PC-3 (cell line): ENCODE measurements around the gene DPM2. TPM values are rescaled to one million over a fixed set of nuclear protein-coding genes. Genes with fewer than 3 reads are reported as not detected.

Experiments used
- ATAC-seq: fragments of 200-7000 bp; cut with Tn5 transposase; 2 replicates; pipeline ENCODE4 v1.9.1; 2020; ENCODE audit warnings: mild to moderate bottlenecking, moderate library complexity
- BruUV-seq: library from RNA; stranded (reverse); fragments of 400-500 nt; replicated peaks from 2 replicates; lab custom pipeline; 2021; lab: Mats Ljungman, UMichigan
- CTCF ChIA-PET: fragments of 300-600 bp; sonication (Branson Sonifier 250); formaldehyde crosslinking; loops from one replicate; lab custom pipeline; 2022; ENCODE audit warnings: antibody characterized with exemption; lab: Charles Lee
- POLR2A ChIA-PET: fragments of 300-600 bp; sonication (Branson Sonifier 250); formaldehyde crosslinking; loops from one replicate; lab custom pipeline; 2022; ENCODE audit warnings: antibody characterized with exemption; ENCODE audit not compliant: unreplicated experiment; lab: Charles Lee
- DNase-seq: peaks from one replicate; pipeline ENCODE4 v3.0.0-alpha.2; 2015
- H2AFZ ChIP-seq: fragments of 300-600 bp; sonication (generic); 2 replicates; pipeline ENCODE4 v1.6.0; 2016; ENCODE audit warnings: antibody characterized with exemption, low read length
- H3F3A ChIP-seq: fragments of 300-600 bp; sonication (generic); one replicate; pipeline ENCODE4 v1.6.0; 2017; ENCODE audit warnings: antibody characterized with exemption, low read length, control low read depth, mild to moderate bottlenecking; ENCODE audit not compliant: unreplicated experiment
- H3K27ac ChIP-seq: fragments of 300-600 bp; sonication (generic); 2 replicates; pipeline ENCODE4 v1.5.1; 2016; ENCODE audit warnings: mild to moderate bottlenecking, low read length
- H3K27me3 ChIP-seq: fragments of 300-600 bp; sonication (generic); 2 replicates; pipeline ENCODE4 v1.6.1; 2016; ENCODE audit warnings: low read length, mixed read lengths
- H3K36me3 ChIP-seq: fragments of 300-600 bp; sonication (generic); 2 replicates; pipeline ENCODE4 v1.6.1; 2016; ENCODE audit warnings: low read depth, mixed run types, low read length, mixed read lengths
- H3K4me1 ChIP-seq: fragments of 300-600 bp; sonication (generic); 2 replicates; pipeline ENCODE4 v1.5.1; 2016; ENCODE audit warnings: low read length; ENCODE audit not compliant: insufficient read depth
- H3K4me2 ChIP-seq: fragments of 300-600 bp; sonication (generic); 2 replicates; pipeline ENCODE4 v1.6.0; 2016; ENCODE audit warnings: low read length
- H3K4me3 ChIP-seq: fragments of 300-600 bp; sonication (generic); 2 replicates; pipeline ENCODE4 v1.5.1; 2016; ENCODE audit warnings: mild to moderate bottlenecking, low read length, mixed read lengths
- H3K79me2 ChIP-seq: fragments of 300-600 bp; sonication (generic); 2 replicates; pipeline ENCODE4 v1.6.1; 2017; ENCODE audit warnings: low read length, mixed read lengths
- H3K9ac ChIP-seq: fragments of 300-600 bp; sonication (generic); 2 replicates; pipeline ENCODE4 v1.6.0; 2016; ENCODE audit warnings: mild to moderate bottlenecking, low read length
- H3K9me2 ChIP-seq: fragments of 300-600 bp; sonication (generic); replicated peaks from 2 replicates; pipeline ENCODE4 v1.6.1; 2016; ENCODE audit warnings: mixed run types, low read length, mixed read lengths
- H3K9me3 ChIP-seq: fragments of 300-600 bp; sonication (generic); 2 replicates; pipeline ENCODE4 v1.6.1; 2016; ENCODE audit warnings: low read length, mixed read lengths
- H4K20me1 ChIP-seq: fragments of 300-600 bp; sonication (generic); 2 replicates; pipeline ENCODE4 v1.6.1; 2016; ENCODE audit warnings: low read length, mixed read lengths
- EZH2 ChIP-seq: fragments of 300-600 bp; sonication (generic); IDR thresholded peaks from one replicate; pipeline ENCODE4 v1.6.1; 2017; ENCODE audit warnings: antibody characterized with exemption, mild to moderate bottlenecking, low read length; ENCODE audit not compliant: unreplicated experiment
- EZH2phosphoT487 ChIP-seq: fragments of 300-600 bp; sonication (generic); IDR thresholded peaks from 2 replicates; pipeline ENCODE4 v1.6.1; 2018; ENCODE audit warnings: mild to moderate bottlenecking, antibody characterized with exemption, low read length, borderline replicate concordance
- intact Hi-C: fragments of 100-400 bp; cut with micrococcal nuclease; formaldehyde crosslinking; loops from 2 replicates; pipeline ENCODE4 v1.9.0; 2023
- total RNA-seq: library from RNA; depleted of rRNA; stranded (reverse); fragments of >200 nt; gene quantifications from 2 replicates; pipeline ENCODE4 v1.2.3, GENCODE V29; 2014
- TF ChIP-seq, protein P1 (sequence below): fragments of 300-600 bp; sonication (generic); conservative IDR thresholded peaks from 2 replicates; pipeline ENCODE4 v1.5.1; 2017; ENCODE audit warnings: antibody characterized with exemption, low read depth, mild to moderate bottlenecking, low read length

DPM2 gene
- total RNA-seq, 1 experiment from 2014 or later = 33.0 TPM

GRCh38 chr9:127985011-127985410 lies 47.4 kb upstream of the DPM2 start:
- ATAC-seq (no peak), DNase-seq (no peak)
- peaks cover 3% of the 10 kb centered on the region for H3K79me2 ChIP-seq
- H3K27me3 ChIP-seq = no peaks in the 10 kb centered on the region
- no peaks in the 10 kb centered on the region for H3K9me2 ChIP-seq
- TF ChIP-seq EZH2 (no peak), EZH2phosphoT487 (no peak)
- TF ChIP-seq, protein P1, sequence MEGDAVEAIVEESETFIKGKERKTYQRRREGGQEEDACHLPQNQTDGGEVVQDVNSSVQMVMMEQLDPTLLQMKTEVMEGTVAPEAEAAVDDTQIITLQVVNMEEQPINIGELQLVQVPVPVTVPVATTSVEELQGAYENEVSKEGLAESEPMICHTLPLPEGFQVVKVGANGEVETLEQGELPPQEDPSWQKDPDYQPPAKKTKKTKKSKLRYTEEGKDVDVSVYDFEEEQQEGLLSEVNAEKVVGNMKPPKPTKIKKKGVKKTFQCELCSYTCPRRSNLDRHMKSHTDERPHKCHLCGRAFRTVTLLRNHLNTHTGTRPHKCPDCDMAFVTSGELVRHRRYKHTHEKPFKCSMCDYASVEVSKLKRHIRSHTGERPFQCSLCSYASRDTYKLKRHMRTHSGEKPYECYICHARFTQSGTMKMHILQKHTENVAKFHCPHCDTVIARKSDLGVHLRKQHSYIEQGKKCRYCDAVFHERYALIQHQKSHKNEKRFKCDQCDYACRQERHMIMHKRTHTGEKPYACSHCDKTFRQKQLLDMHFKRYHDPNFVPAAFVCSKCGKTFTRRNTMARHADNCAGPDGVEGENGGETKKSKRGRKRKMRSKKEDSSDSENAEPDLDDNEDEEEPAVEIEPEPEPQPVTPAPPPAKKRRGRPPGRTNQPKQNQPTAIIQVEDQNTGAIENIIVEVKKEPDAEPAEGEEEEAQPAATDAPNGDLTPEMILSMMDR = no peak
- no peaks in the 10 kb centered on the region for H3F3A ChIP-seq
- H3K36me3 ChIP-seq = no peaks in the 10 kb centered on the region
- no peak overlapping the region for H3K27ac ChIP-seq
- intact Hi-C loops = no loop called here
- H3K9ac ChIP-seq = no peak overlapping the region
- no peak overlapping the region for H3K4me2 ChIP-seq
- H3K9me3 ChIP-seq = no peaks in the 10 kb centered on the region
- no peaks in the 10 kb centered on the region for H4K20me1 ChIP-seq
- no peak overlapping the region for H3K4me3 ChIP-seq
- BruUV-seq = no TSS peak
- no peak overlapping the region for H2AFZ ChIP-seq
- POLR2A ChIA-PET = no interaction called here
- H3K4me1 ChIP-seq = peaks cover 19% of the 10 kb centered on the region
- CTCF ChIA-PET = no interaction called here

GRCh38 chr9:127983847-127984289 lies 46.2 kb upstream of the DPM2 start:
- Histone ChIP-seq H4K20me1 (peaks cover 4% of the 10 kb centered on the region; the same call in 1 of the 2 replicates), H3K4me3 (no peak overlapping the region), H3F3A (no peaks in the 10 kb centered on the region), H3K9me3 (no peaks in the 10 kb centered on the region), H3K9me2 (no peaks in the 10 kb centered on the region), H3K79me2 (peaks cover 15% of the 10 kb centered on the region), H3K9ac (no peak overlapping the region), H3K4me2 (no peak overlapping the region), H3K4me1 (peaks cover 19% of the 10 kb centered on the region), H3K27me3 (no peaks in the 10 kb centered on the region), H3K36me3 (no peaks in the 10 kb centered on the region), H2AFZ (no peak overlapping the region), H3K27ac (no peak overlapping the region)
- no peak for TF ChIP-seq EZH2phosphoT487
- TF ChIP-seq EZH2 = no peak
- TF ChIP-seq, protein P1 = no peak
- CTCF ChIA-PET = no interaction called here
- ATAC-seq = no peak
- intact Hi-C loops = no loop called here
- DNase-seq = no peak
- POLR2A ChIA-PET = no interaction called here
- BruUV-seq = no TSS peak

DNA sequence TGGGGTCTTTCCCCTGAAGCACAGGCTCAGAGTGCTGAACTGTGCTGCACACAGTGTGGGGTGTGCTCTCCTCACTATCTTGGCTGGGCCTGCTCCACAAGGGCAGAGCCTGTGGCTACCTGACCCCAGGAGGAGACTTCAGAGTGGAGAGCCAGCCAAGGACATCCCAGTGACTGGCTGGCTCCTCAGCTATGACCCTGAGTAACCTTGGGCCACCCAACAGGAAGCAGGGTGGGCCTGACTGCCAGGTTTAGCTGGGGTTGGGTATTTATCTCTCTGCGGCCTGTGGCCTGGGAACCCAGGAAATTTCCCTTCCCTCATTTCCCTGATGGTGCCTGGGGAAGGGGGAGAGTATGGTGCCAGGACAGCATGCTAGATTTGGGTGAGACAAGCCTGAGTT lies 45.3 kb upstream of the DPM2 start:
- H3K27ac ChIP-seq = no peak overlapping the region
- H3F3A ChIP-seq = no peaks in the 10 kb centered on the region
- H3K4me2 ChIP-seq = no peak overlapping the region
- POLR2A ChIA-PET = no interaction called here
- H4K20me1 ChIP-seq = peaks cover 8% of the 10 kb centered on the region; the same call in 1 of the 2 replicates
- no peak overlapping the region for H3K4me3 ChIP-seq
- intact Hi-C loops = no loop called here
- H3K9ac ChIP-seq = no peak overlapping the region
- H3K79me2 ChIP-seq = peaks cover 24% of the 10 kb centered on the region
- TF ChIP-seq EZH2 (no peak), EZH2phosphoT487 (no peak)
- TF ChIP-seq, protein P1 = no peak
- H3K36me3 ChIP-seq = no peaks in the 10 kb centered on the region
- BruUV-seq = no TSS peak
- H3K9me2 ChIP-seq = no peaks in the 10 kb centered on the region
- no peaks in the 10 kb centered on the region for H3K27me3 ChIP-seq
- peaks cover 22% of the 10 kb centered on the region for H3K4me1 ChIP-seq
- ATAC-seq (no peak), DNase-seq (no peak)
- CTCF ChIA-PET = no interaction called here
- H2AFZ ChIP-seq = no peak overlapping the region
- no peaks in the 10 kb centered on the region for H3K9me3 ChIP-seq
